ENCODE measurements around the gene CSTF2.
A peak's percentile ranks its signal among the peaks of the same experiment; 100 is the strongest.
"Not testable (repeated sequence)": the region's sequence is repeated elsewhere in the genome, so short reads cannot be mapped to it uniquely, and the experiment has no call there.

CSTF2 gene

GRCh38 chrX:100819837-100820666 is at the start of gene CSTF2:
Gene CSTF2, plus strand, starts transcription at chrX:100820391. Its CDS starts 26 bp downstream, at chrX:100820417.
- peak; percentile 81 for DNase-seq (ENCODE audit: low spot score)

- not testable (repeated sequence) for DNase-seq (ENCODE audit: low spot score)
Observed at GRCh38 chrX:100796371-100796770, 23.8 kb upstream of the CSTF2 start.

GRCh38 chrX:100797359-100797758 is 22.8 kb upstream of the CSTF2 start:
- DNase-seq (ENCODE audit: low spot score) = no peak

GRCh38 chrX:100798484-100799214 is 21.5 kb upstream of the CSTF2 start:
- no peak for DNase-seq (ENCODE audit: low spot score)

GRCh38 chrX:100802843-100803242 is 17.3 kb upstream of the CSTF2 start:
- no peak for DNase-seq (ENCODE audit: low spot score)

GRCh38 chrX:100804780-100805179 is 15.4 kb upstream of the CSTF2 start:
- no peak for DNase-seq (ENCODE audit: low spot score)

- DNase-seq (ENCODE audit: low spot score) = not testable (repeated sequence)
Observed at GRCh38 chrX:100808265-100808664, 11.9 kb upstream of the CSTF2 start.

GRCh38 chrX:100812216-100813158 is 7.7 kb upstream of the CSTF2 start:
- no peak for DNase-seq (ENCODE audit: low spot score)

- DNase-seq (ENCODE audit: low spot score) = no peak
Observed at GRCh38 chrX:100817340-100817739, 2.9 kb upstream of the CSTF2 start.

GRCh38 chrX:100819534-100819836 is 706 bp upstream of the CSTF2 start:
- DNase-seq (ENCODE audit: low spot score) = no peak

- no peak for DNase-seq (ENCODE audit: low spot score)
Observed at GRCh38 chrX:100829730-100830129, 9.5 kb downstream of the CSTF2 start.

GRCh38 chrX:100830143-100830542 is 10.0 kb downstream of the CSTF2 start:
- DNase-seq (ENCODE audit: low spot score) = no peak

- no peak for DNase-seq (ENCODE audit: low spot score)
Observed at GRCh38 chrX:100830547-100830946, 10.4 kb downstream of the CSTF2 start.

- no peak for DNase-seq (ENCODE audit: low spot score)
Observed at GRCh38 chrX:100831219-100831946, 11.2 kb downstream of the CSTF2 start.

- no peak for DNase-seq (ENCODE audit: low spot score)
Observed at GRCh38 chrX:100850317-100850716, 30.1 kb downstream of the CSTF2 start.

GRCh38 chrX:100852810-100853209 is 32.6 kb downstream of the CSTF2 start:
- DNase-seq (ENCODE audit: low spot score) = no peak

GRCh38 chrX:100863326-100863864 is 43.2 kb downstream of the CSTF2 start:
- DNase-seq (ENCODE audit: low spot score) = no peak

- no peak for DNase-seq (ENCODE audit: low spot score)
Observed at GRCh38 chrX:100864657-100865391, 44.6 kb downstream of the CSTF2 start.

- no peak for DNase-seq (ENCODE audit: low spot score)
Observed at GRCh38 chrX:100868273-100868672, 48.1 kb downstream of the CSTF2 start.

GRCh38 chrX:100870527-100870926 is 50.3 kb downstream of the CSTF2 start:
- no peak for DNase-seq (ENCODE audit: low spot score)
